Activated CD4-positive, alpha-beta T cell treated with anti-CD3 and anti-CD28 coated beads for 48 hours (primary cell): ENCODE results near the gene ACSM6.

Source experiments
- DNase-seq: peaks from one replicate; pipeline ENCODE4 v3.0.0-alpha.2; 2020

Gene ACSM6

GRCh38 chr10:95246582-95247051, 52.6 kb downstream of the ACSM6 start:
- DNase-seq, result peak; percentile 77

- DNase-seq, result no peak
Measured at GRCh38 chr10:95247200-95247880, 53.3 kb downstream of the ACSM6 start.

GRCh38 chr10:95247881-95248583, 54.0 kb downstream of the ACSM6 start:
- no peak for DNase-seq

- no peak for DNase-seq
Measured at GRCh38 chr10:95248989-95249388, 55.0 kb downstream of the ACSM6 start.

GRCh38 chr10:95249467-95249866, 55.4 kb downstream of the ACSM6 start:
- no peak for DNase-seq

- no peak for DNase-seq
Measured at GRCh38 chr10:95250856-95251255, 56.8 kb downstream of the ACSM6 start.

- no peak for DNase-seq
Measured at GRCh38 chr10:95253007-95253406, 59.0 kb downstream of the ACSM6 start.

- no peak for DNase-seq
Measured at GRCh38 chr10:95253686-95254085, 59.6 kb downstream of the ACSM6 start.

GRCh38 chr10:95254629-95255028, 60.6 kb downstream of the ACSM6 start:
- no peak for DNase-seq

GRCh38 chr10:95256268-95256667, 62.2 kb downstream of the ACSM6 start:
- DNase-seq, result no peak

GRCh38 chr10:95257849-95258248, 63.8 kb downstream of the ACSM6 start:
- no peak for DNase-seq

- no peak for DNase-seq
Measured at GRCh38 chr10:95260397-95260881, 66.4 kb downstream of the ACSM6 start.

- no peak for DNase-seq
Measured at GRCh38 chr10:95260909-95261552, 67.0 kb downstream of the ACSM6 start.

- no peak for DNase-seq
Measured at GRCh38 chr10:95261926-95262325, 67.9 kb downstream of the ACSM6 start.

GRCh38 chr10:95262763-95263518, 68.9 kb downstream of the ACSM6 start:
- no peak for DNase-seq

- DNase-seq, result no peak
Measured at GRCh38 chr10:95263864-95264226, 69.8 kb downstream of the ACSM6 start.

GRCh38 chr10:95264227-95265051, 70.4 kb downstream of the ACSM6 start:
- DNase-seq, result no peak

GRCh38 chr10:95265572-95265971, 71.5 kb downstream of the ACSM6 start:
- no peak for DNase-seq

- no peak for DNase-seq
Measured at GRCh38 chr10:95266674-95267095, 72.6 kb downstream of the ACSM6 start.

- no peak for DNase-seq
Measured at GRCh38 chr10:95267251-95267650, 73.2 kb downstream of the ACSM6 start.

- DNase-seq, result no peak
Measured at GRCh38 chr10:95268438-95268837, 74.4 kb downstream of the ACSM6 start.
